GM21515 (cell line): ENCODE measurements around the gene PXDN.
"Not testable (repeated sequence)": the region's sequence is repeated elsewhere in the genome, so short reads cannot be mapped to it uniquely, and the experiment has no call there.

ENCODE experiments used
- ATAC-seq: cut with Tn5 transposase; IDR thresholded peaks from one replicate; pipeline ENCODE4 v1.9.1; 2021; ENCODE audit not compliant: unreplicated experiment

Gene PXDN

GRCh38 chr2:1743396-1744150 lies 742 bp downstream of the PXDN start:
- no peak for ATAC-seq

- ATAC-seq: no peak
Observed at GRCh38 chr2:1742681-1743395, 1.5 kb downstream of the PXDN start.

- ATAC-seq: no peak
Observed at GRCh38 chr2:1742301-1742680, 2.0 kb downstream of the PXDN start.

GRCh38 chr2:1741851-1742250 lies 2.5 kb downstream of the PXDN start:
- no peak for ATAC-seq

- ATAC-seq: no peak
Observed at GRCh38 chr2:1740716-1741589, 3.4 kb downstream of the PXDN start.

GRCh38 chr2:1739961-1740715 lies 4.2 kb downstream of the PXDN start:
- no peak for ATAC-seq

GRCh38 chr2:1739322-1739957 lies 4.9 kb downstream of the PXDN start:
- ATAC-seq: no peak

- no peak for ATAC-seq
Observed at GRCh38 chr2:1738646-1739302, 5.5 kb downstream of the PXDN start.

- ATAC-seq: no peak
Observed at GRCh38 chr2:1738163-1738562, 6.2 kb downstream of the PXDN start.

GRCh38 chr2:1736997-1737480 lies 7.3 kb downstream of the PXDN start:
- ATAC-seq: no peak

GRCh38 chr2:1736045-1736444 lies 8.3 kb downstream of the PXDN start:
- ATAC-seq: no peak

- not testable (repeated sequence) for ATAC-seq
Observed at GRCh38 chr2:1733298-1733697, 11.0 kb downstream of the PXDN start.

- ATAC-seq: no peak
Observed at GRCh38 chr2:1731963-1732768, 12.1 kb downstream of the PXDN start.

- ATAC-seq: no peak
Observed at GRCh38 chr2:1731447-1731962, 12.8 kb downstream of the PXDN start.

- no peak for ATAC-seq
Observed at GRCh38 chr2:1730015-1730927, 14.0 kb downstream of the PXDN start.

GRCh38 chr2:1729242-1729641 lies 15.1 kb downstream of the PXDN start:
- no peak for ATAC-seq

- ATAC-seq: no peak
Observed at GRCh38 chr2:1728821-1729220, 15.5 kb downstream of the PXDN start.
